DMS153 treated with DMSO at 0.1 percent for 48 hours (cell line): ENCODE measurements around the gene ZMIZ1.

ENCODE experiments used
- DNase-seq: peaks from one replicate; lab custom pipeline; 2025; ENCODE audit not compliant: unreplicated experiment; lab: John Stamatoyannopoulos, UW

ZMIZ1 gene

GRCh38 chr10:79224263-79224949, 155.6 kb downstream of the ZMIZ1 start:
- no peak for DNase-seq

- DNase-seq: no peak
These were observed 156.2 kb downstream of the ZMIZ1 start for GRCh38 chr10:79224992-79225391.

- DNase-seq: no peak
These were observed 157.9 kb downstream of the ZMIZ1 start for GRCh38 chr10:79226391-79227245.

- no peak for DNase-seq
These were observed 160.3 kb downstream of the ZMIZ1 start for GRCh38 chr10:79229071-79229541.

- no peak for DNase-seq
These were observed 161.1 kb downstream of the ZMIZ1 start for GRCh38 chr10:79229830-79230327.

- no peak for DNase-seq
These were observed 161.6 kb downstream of the ZMIZ1 start for GRCh38 chr10:79230328-79230830.

GRCh38 chr10:79230850-79231249, 162.1 kb downstream of the ZMIZ1 start:
- no peak for DNase-seq

- no peak for DNase-seq
These were observed 163.1 kb downstream of the ZMIZ1 start for GRCh38 chr10:79231908-79232307.

- no peak for DNase-seq
These were observed 164.1 kb downstream of the ZMIZ1 start for GRCh38 chr10:79232864-79233263.

GRCh38 chr10:79234391-79235315, 165.9 kb downstream of the ZMIZ1 start:
- DNase-seq: no peak

- no peak for DNase-seq
These were observed 167.1 kb downstream of the ZMIZ1 start for GRCh38 chr10:79235765-79236432.

- DNase-seq: no peak
These were observed 167.6 kb downstream of the ZMIZ1 start for GRCh38 chr10:79236433-79236765.

- peak; percentile 15 for DNase-seq
These were observed 168.8 kb downstream of the ZMIZ1 start for GRCh38 chr10:79237454-79238157.

GRCh38 chr10:79238158-79238520, 169.4 kb downstream of the ZMIZ1 start:
- peak; percentile 21 for DNase-seq

- no peak for DNase-seq
These were observed 169.8 kb downstream of the ZMIZ1 start for GRCh38 chr10:79238606-79239005.

GRCh38 chr10:79239275-79239779, 170.6 kb downstream of the ZMIZ1 start:
- no peak for DNase-seq

GRCh38 chr10:79239924-79240581, 171.3 kb downstream of the ZMIZ1 start:
- DNase-seq: no peak

- no peak for DNase-seq
These were observed 172.8 kb downstream of the ZMIZ1 start for GRCh38 chr10:79241629-79241989.

GRCh38 chr10:79241990-79242619, 173.3 kb downstream of the ZMIZ1 start:
- no peak for DNase-seq
